Activated T-helper 1 cell treated with Interleukin-2 at 50 U/mL for 16 hours (primary cell): ENCODE measurements around the gene CDCA8.
"Not testable (repeated sequence)": the region's sequence is repeated elsewhere in the genome, so short reads cannot be mapped to it uniquely, and the experiment has no call there.

ENCODE experiments used
- DNase-seq: peaks from one replicate; pipeline ENCODE4 v3.0.0-alpha.2; 2020; ENCODE audit warnings: low read depth

Gene CDCA8

GRCh38 chr1:37738619-37739018 is 46.3 kb downstream of the CDCA8 start:
- DNase-seq = not testable (repeated sequence)

- DNase-seq = no peak
Measured at GRCh38 chr1:37739222-37739621, 46.9 kb downstream of the CDCA8 start.

GRCh38 chr1:37741130-37741529 is 48.8 kb downstream of the CDCA8 start:
- DNase-seq = no peak

- DNase-seq = no peak
Measured at GRCh38 chr1:37741662-37742061, 49.3 kb downstream of the CDCA8 start.

GRCh38 chr1:37746806-37747205 is 54.5 kb downstream of the CDCA8 start:
- no peak for DNase-seq

- no peak for DNase-seq
Measured at GRCh38 chr1:37748565-37748964, 56.2 kb downstream of the CDCA8 start.

- no peak for DNase-seq
Measured at GRCh38 chr1:37752213-37752582, 59.9 kb downstream of the CDCA8 start.

GRCh38 chr1:37752583-37753471 is 60.5 kb downstream of the CDCA8 start:
- DNase-seq = no peak

GRCh38 chr1:37753473-37754321 is 61.4 kb downstream of the CDCA8 start:
- DNase-seq = no peak

- no peak for DNase-seq
Measured at GRCh38 chr1:37755290-37755689, 63.0 kb downstream of the CDCA8 start.

- DNase-seq = no peak
Measured at GRCh38 chr1:37755951-37756560, 63.7 kb downstream of the CDCA8 start.
